22Rv1 (cell line): ENCODE results near the gene SERGEF.

Experiments
- CTCF ChIP-seq: fragments of 450-650 bp; IDR thresholded peaks from 2 replicates; pipeline ENCODE4 v1.5.1; 2017; ENCODE audit warnings: mild to moderate bottlenecking
- ZFX ChIP-seq: fragments of 450-650 bp; IDR thresholded peaks from 2 replicates; pipeline ENCODE4 v1.6.1; 2017; ENCODE audit warnings: antibody characterized with exemption, borderline replicate concordance

DNA sequence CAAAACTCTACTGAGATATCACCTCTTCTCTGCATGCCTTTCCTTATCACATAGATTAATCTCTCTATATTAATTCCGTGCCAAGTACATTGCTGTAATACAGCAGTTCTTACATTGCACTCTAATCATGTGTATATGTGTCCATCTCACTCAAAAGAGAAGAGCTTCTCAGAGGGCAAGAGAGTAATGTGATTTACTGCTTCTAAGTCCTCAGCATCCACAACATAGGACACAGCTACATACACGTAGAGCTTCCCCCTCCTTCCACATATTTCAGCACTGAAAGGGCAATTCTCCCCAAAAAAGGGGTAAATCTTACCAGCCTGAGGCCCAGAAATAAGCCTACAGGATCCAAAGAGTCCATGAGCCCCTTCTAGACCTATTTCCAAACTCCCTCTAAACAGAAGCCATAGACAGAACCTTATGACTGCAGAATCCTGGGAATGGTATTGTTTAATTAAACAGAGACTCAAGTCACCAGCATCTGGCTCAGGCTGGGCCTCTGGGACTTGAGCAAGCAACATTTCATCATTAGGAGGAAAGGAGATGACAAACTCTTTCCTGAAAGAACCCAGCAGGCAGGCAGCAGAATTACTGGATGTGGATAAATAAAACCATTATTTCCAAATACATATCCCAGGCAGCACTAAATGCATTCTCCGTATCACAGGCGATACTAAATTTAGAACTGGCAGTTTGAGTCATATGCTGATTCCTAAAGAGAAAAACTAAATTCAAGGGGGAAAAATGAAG is 191.0 kb downstream of the SERGEF start:
- no peak for TF ChIP-seq CTCF
- no peak for TF ChIP-seq ZFX
